ENCODE data around the gene TTYH2. TPM values are rescaled to one million over a fixed set of nuclear protein-coding genes. Genes with fewer than 3 reads are reported as not detected.

Gene TTYH2
- 0.98 and 1.2 TPM in 2 replicates for total RNA-seq

GRCh38 chr17:74212913-74213791, at the start of gene TTYH2:
Gene TTYH2 (plus strand): TSS chr17:74213571. CDS start chr17:74213588, 17 bp downstream.

GRCh38 chr17:74203439-74204240, 9.7 kb upstream of the TTYH2 start, which contains the start of gene RPL38:
Gene RPL38 (plus strand): TSS chr17:74203678. CDS start chr17:74203956, 278 bp downstream.

GRCh38 chr17:74274060-74274708, 60.8 kb downstream of the TTYH2 start, which contains the start of gene DNAI2:
Gene DNAI2 (plus strand): TSS chr17:74274234. CDS start chr17:74281818, 7,584 bp downstream.

Other genes starting within 250 kb of the TTYH2 start
- 377 and 1,610 TPM in 2 replicates for gene RPL38, start 9.9 kb upstream of the TTYH2 start, total RNA-seq
- gene DNAI2, start 60.7 kb downstream of the TTYH2 start, total RNA-seq, result not detected in 2 replicates
- not detected in 2 replicates for gene KIF19, start 112.7 kb downstream of the TTYH2 start, total RNA-seq
- not detected in 2 replicates for gene BTBD17, start 148.3 kb downstream of the TTYH2 start, total RNA-seq
- not detected in 2 replicates for gene GPR142, start 153.9 kb downstream of the TTYH2 start, total RNA-seq
- 2.0 and 2.8 TPM in 2 replicates for gene GPRC5C, start 218.5 kb downstream of the TTYH2 start, total RNA-seq

Data from placental epithelial cell (primary cell).